ENCODE measurements around the gene CBARP. TPM values are rescaled to one million over a fixed set of nuclear protein-coding genes. Genes with fewer than 3 reads are reported as not detected.
A peak's percentile ranks its signal among the peaks of the same experiment; 100 is the strongest.

CBARP gene
- total and polyA plus RNA-seq, 9 of the 15 experiments (the other 6 are each of a cell fraction or from before 2014, with no cell fraction given), result 0.03 to 8.9 (median 1.2) TPM; not detected in 1

- TF ChIP-seq, protein P1, sequence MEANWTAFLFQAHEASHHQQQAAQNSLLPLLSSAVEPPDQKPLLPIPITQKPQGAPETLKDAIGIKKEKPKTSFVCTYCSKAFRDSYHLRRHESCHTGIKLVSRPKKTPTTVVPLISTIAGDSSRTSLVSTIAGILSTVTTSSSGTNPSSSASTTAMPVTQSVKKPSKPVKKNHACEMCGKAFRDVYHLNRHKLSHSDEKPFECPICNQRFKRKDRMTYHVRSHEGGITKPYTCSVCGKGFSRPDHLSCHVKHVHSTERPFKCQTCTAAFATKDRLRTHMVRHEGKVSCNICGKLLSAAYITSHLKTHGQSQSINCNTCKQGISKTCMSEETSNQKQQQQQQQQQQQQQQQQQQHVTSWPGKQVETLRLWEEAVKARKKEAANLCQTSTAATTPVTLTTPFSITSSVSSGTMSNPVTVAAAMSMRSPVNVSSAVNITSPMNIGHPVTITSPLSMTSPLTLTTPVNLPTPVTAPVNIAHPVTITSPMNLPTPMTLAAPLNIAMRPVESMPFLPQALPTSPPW (CRISPR knock-in tag; IDR thresholded peaks at IDR 0.05), result peak; percentile 95
- 0 out of 2 replicates have a peak, but pooled peaks have one; percentile 41 for TF ChIP-seq FOXJ2 (tag; IDR thresholded peaks at IDR 0.05)
- TF ChIP-seq SLC30A9 (CRISPR knock-in tag; IDR thresholded peaks at IDR 0.05), result no peak
- no peak for TF ChIP-seq NCOR1 (IDR thresholded peaks at IDR 0.05)
- peak; percentile 95 to 96 for TF ChIP-seq NRF1 (conservative IDR thresholded peaks at IDR 0.05 in 1 of 2, IDR thresholded peaks at IDR 0.05 in 1 of 2)
These were observed 23.1 kb upstream of the CBARP start (continued) for GRCh38 chr19:1260749-1261537.

DNA sequence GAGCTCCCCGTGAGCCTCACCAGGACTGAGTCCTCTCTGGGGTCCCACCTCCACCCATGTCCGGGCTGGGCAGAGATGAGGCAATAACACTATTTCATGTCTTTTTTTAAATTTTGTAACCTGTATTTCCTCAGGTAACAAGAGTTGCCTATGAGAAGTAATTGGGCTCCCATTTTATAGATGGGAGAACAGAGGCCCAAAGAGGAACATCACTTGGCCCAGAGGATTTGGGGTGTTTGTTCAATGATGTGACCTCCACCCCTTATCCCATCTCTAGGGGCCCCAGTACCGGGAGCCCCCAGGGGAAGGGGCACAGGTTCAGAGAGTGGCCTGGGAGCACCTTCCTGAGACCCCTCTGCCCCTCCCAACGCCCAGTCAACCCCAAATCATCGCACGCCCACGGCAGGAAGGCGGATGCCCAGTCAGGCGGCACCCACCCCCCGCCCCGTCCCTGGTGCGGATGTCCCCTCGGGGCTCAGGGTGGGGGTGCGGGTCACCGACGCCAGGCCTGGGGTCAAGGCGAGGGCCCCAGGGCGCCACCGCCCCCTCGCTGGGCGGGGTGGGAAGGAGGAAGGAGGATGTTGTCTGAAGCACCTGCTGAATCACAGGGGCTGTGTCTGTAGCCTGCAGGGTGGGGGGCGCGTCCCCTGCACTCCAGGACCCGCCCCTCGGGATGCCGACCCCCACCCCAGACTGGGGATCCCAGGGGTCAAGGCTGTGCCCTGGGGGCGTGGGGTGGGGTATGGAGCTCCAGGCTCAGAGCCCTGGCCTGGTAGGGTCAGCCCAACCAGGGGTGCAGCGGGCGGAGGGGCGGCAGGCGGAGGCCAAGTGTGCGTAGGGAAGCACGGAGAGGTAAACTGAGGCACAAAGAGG, 22.3 kb upstream of the CBARP start:
- 0 out of 2 replicates have a peak overlapping the region, but pooled peaks have one; percentile 18 for H2AFZ ChIP-seq (ENCODE audit: low read depth, low read length)
- no peak for ATAC-seq
- H3K9me1 ChIP-seq (ENCODE audit: control insufficient read depth, insufficient read depth, low read length), result no peaks in the 10 kb centered on the region
- H3K9ac ChIP-seq (ENCODE audit: insufficient read depth in 1 of 2, low read depth in 2 of 2, low read length in 2 of 2), result peak overlapping the region in 1 of 2 experiments; percentile 90; a peak in 2 of 4 replicates
- peak overlapping the region; percentile 68; the same call in 2 of the 3 replicates for H3K27ac ChIP-seq (ENCODE audit: extremely low read depth, low read depth, low read length)
- intact Hi-C loops (cut with micrococcal nuclease), result no loop called here
- 0 out of 2 replicates have a peak, but pooled peaks cover 7% of the 10 kb centered on the region for H4K20me1 ChIP-seq (replicated peaks; ENCODE audit: control insufficient read depth, insufficient read depth, low read length)
- H3K9me3 ChIP-seq (replicated peaks; ENCODE audit: control insufficient read depth, insufficient read depth, low read depth, low read length), result no peaks in the 10 kb centered on the region
- no peak for DNase-seq (ENCODE audit: extremely low read depth in 1 of 4, low spot score in 3 of 4)
- 33% methylated on average over 5 of the region's 33 CpGs for WGBS (ENCODE audit: insufficient coverage, low coverage, missing lambda C conversion rate)
- H3K79me2 ChIP-seq (ENCODE audit: control insufficient read depth, insufficient read depth, low read length), result peaks cover 29% of the 10 kb centered on the region
- ChIA-PET CTCF (ENCODE audit: low intra/inter-chr PET ratio) (no interaction called here), POLR2A (interaction anchor here (1.9 to 2.1 kb wide), 2 partner anchors 9 to 12 kb away, joined by 8 to 9 read pairs; partner anchors contain the start of gene CIRBP)
- no peaks in the 10 kb centered on the region for H3K27me3 ChIP-seq (ENCODE audit: control insufficient read depth in 2 of 2, insufficient read depth in 2 of 2, low read length in 2 of 2)
- no peak overlapping the region; the same call in none of the 2 replicates for H3K4me3 ChIP-seq
- peak overlapping the region; percentile 60 for H3K4me2 ChIP-seq (ENCODE audit: insufficient read depth, low read length)
- no TSS peak for BruUV-seq (replicated peaks)
- peaks cover 34% of the 10 kb centered on the region; the same call in 2 of the 3 replicates for H3K36me3 ChIP-seq (ENCODE audit: control insufficient read depth, insufficient read depth, low read length)
- FAIRE-seq, result peak; percentile 76
- H3K4me1 ChIP-seq (replicated peaks in 1 of 2; ENCODE audit: control insufficient read depth in 2 of 2, insufficient read depth in 2 of 2, low read length in 2 of 2), result peaks cover 53 to 95% of the 10 kb centered on the region in 2 experiments
- in situ Hi-C loops (cut with MboI), result no loop called here
- peak; percentile 41 to 81 for TF ChIP-seq KDM1A (IDR thresholded peaks at IDR 0.05)
- TF ChIP-seq KAT7 (CRISPR knock-in tag; IDR thresholded peaks at IDR 0.05; ENCODE audit: borderline replicate concordance), result no peak
- peak; percentile 17; the same call in 1 of the 2 replicates for TF ChIP-seq CHD2 (IDR thresholded peaks at IDR 0.05; ENCODE audit: low read depth, low read length)
- 0 out of 2 replicates have a peak, but pooled peaks have one; percentile 38 for TF ChIP-seq USF1 (CRISPR knock-in tag; IDR thresholded peaks at IDR 0.05)
- TF ChIP-seq, protein P2, sequence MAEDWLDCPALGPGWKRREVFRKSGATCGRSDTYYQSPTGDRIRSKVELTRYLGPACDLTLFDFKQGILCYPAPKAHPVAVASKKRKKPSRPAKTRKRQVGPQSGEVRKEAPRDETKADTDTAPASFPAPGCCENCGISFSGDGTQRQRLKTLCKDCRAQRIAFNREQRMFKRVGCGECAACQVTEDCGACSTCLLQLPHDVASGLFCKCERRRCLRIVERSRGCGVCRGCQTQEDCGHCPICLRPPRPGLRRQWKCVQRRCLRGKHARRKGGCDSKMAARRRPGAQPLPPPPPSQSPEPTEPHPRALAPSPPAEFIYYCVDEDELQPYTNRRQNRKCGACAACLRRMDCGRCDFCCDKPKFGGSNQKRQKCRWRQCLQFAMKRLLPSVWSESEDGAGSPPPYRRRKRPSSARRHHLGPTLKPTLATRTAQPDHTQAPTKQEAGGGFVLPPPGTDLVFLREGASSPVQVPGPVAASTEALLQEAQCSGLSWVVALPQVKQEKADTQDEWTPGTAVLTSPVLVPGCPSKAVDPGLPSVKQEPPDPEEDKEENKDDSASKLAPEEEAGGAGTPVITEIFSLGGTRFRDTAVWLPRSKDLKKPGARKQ (CRISPR knock-in tag; IDR thresholded peaks at IDR 0.05), result no peak
- TF ChIP-seq MXI1 (IDR thresholded peaks at IDR 0.05; ENCODE audit: low read depth, low read length), result no peak
- peak; percentile 73 for TF ChIP-seq PCBP1 (IDR thresholded peaks at IDR 0.05; ENCODE audit: low read depth, low read length, poor library complexity, severe bottlenecking)
- peak; percentile 72 for TF ChIP-seq FIP1L1 (IDR thresholded peaks at IDR 0.05; ENCODE audit: low read depth, low read length, poor library complexity, severe bottlenecking)
- TF ChIP-seq NFE2 (IDR thresholded peaks at IDR 0.05; ENCODE audit: low read depth), result 0 out of 2 replicates have a peak, but pooled peaks have one; percentile 10

All from K562 (cell line).